Measurements from ENCODE around the gene PTPRA.

The PTPRA gene

GRCh38 chr20:2874456-2874855 is 1.2 kb downstream of the PTPRA start:
- no peak overlapping the region for H3K9ac ChIP-seq (ENCODE audit: low read length)
- H4K12ac ChIP-seq (ENCODE audit: low read depth, low read length): no peak overlapping the region
- H2AFZ ChIP-seq (ENCODE audit: insufficient read depth, low read length, poor library complexity): no peak overlapping the region
- DNase-seq: no peak
- H2AK5ac ChIP-seq (ENCODE audit: low read length): no peak overlapping the region
- H3K4me3 ChIP-seq (ENCODE audit: low read depth, low read length): no peak overlapping the region
- no peak overlapping the region for H2BK120ac ChIP-seq (ENCODE audit: insufficient read depth, low read length, poor library complexity)
- H3K4ac ChIP-seq (ENCODE audit: low read depth, low read length): peak overlapping the region; percentile 40
- H3K79me1 ChIP-seq (ENCODE audit: low read length): peaks cover 7% of the 10 kb centered on the region
- H3K14ac ChIP-seq (ENCODE audit: low read length): no peak overlapping the region
- peak overlapping the region; percentile 5 for H3K4me2 ChIP-seq (ENCODE audit: low read length)
- H3K23ac ChIP-seq (ENCODE audit: low read length): no peak overlapping the region
- H3K9me3 ChIP-seq (ENCODE audit: insufficient read depth, low read depth, low read length): peaks cover 3% of the 10 kb centered on the region
- H2BK5ac ChIP-seq (ENCODE audit: low read depth, low read length, poor library complexity): no peak overlapping the region
- peaks cover 12% of the 10 kb centered on the region for H3K27me3 ChIP-seq (ENCODE audit: insufficient read depth, low read length)
- no peak overlapping the region for H2BK12ac ChIP-seq (ENCODE audit: low read length)
- no peaks in the 10 kb centered on the region for H3K36me3 ChIP-seq (ENCODE audit: control insufficient read depth in 1 of 2, insufficient read depth in 2 of 2, low read length in 2 of 2)
- H3K79me2 ChIP-seq (ENCODE audit: control insufficient read depth, insufficient read depth, low read length, poor library complexity): peaks cover 3% of the 10 kb centered on the region
- no peak overlapping the region for H3K18ac ChIP-seq (ENCODE audit: low read length)
- H3K4me1 ChIP-seq (ENCODE audit: control insufficient read depth in 1 of 2, insufficient read depth in 2 of 2, low read length in 2 of 2): peaks cover 10 to 16% of the 10 kb centered on the region in 2 experiments
- H4K91ac ChIP-seq (ENCODE audit: low read depth, low read length): no peak overlapping the region
- no peak overlapping the region for H3K27ac ChIP-seq (ENCODE audit: low read depth, low read length)
- WGBS (ENCODE audit: extremely low coverage, insufficient coverage, insufficient read length): no CpG with 5 or more reads among the region's 7 CpGs
- H4K8ac ChIP-seq (ENCODE audit: low read depth, low read length): no peak overlapping the region

- no peak overlapping the region for H3K9ac ChIP-seq (ENCODE audit: low read length)
- H4K91ac ChIP-seq (ENCODE audit: low read depth, low read length): no peak overlapping the region
- H2BK12ac ChIP-seq (ENCODE audit: low read length): no peak overlapping the region
- no peak overlapping the region for H3K18ac ChIP-seq (ENCODE audit: low read length)
- H3K23ac ChIP-seq (ENCODE audit: low read length): no peak overlapping the region
- H3K4me2 ChIP-seq (ENCODE audit: low read length): no peak overlapping the region
- H3K9me3 ChIP-seq (ENCODE audit: insufficient read depth, low read depth, low read length): peaks cover 3% of the 10 kb centered on the region
- no peak overlapping the region for H3K27ac ChIP-seq (ENCODE audit: low read depth, low read length)
- no peak overlapping the region for H2BK120ac ChIP-seq (ENCODE audit: insufficient read depth, low read length, poor library complexity)
- H3K4ac ChIP-seq (ENCODE audit: low read depth, low read length): peak overlapping the region; percentile 29
- WGBS (ENCODE audit: extremely low coverage, insufficient coverage, insufficient read length): no CpG with 5 or more reads among the region's 5 CpGs
- no peak overlapping the region for H4K8ac ChIP-seq (ENCODE audit: low read depth, low read length)
- no peaks in the 10 kb centered on the region for H3K36me3 ChIP-seq (ENCODE audit: control insufficient read depth in 1 of 2, insufficient read depth in 2 of 2, low read length in 2 of 2)
- peaks cover 10 to 13% of the 10 kb centered on the region in 2 experiments for H3K4me1 ChIP-seq (ENCODE audit: control insufficient read depth in 1 of 2, insufficient read depth in 2 of 2, low read length in 2 of 2)
- no peak overlapping the region for H3K4me3 ChIP-seq (ENCODE audit: low read depth, low read length)
- no peak for DNase-seq
- H3K27me3 ChIP-seq (ENCODE audit: insufficient read depth, low read length): peaks cover 12% of the 10 kb centered on the region
- H4K12ac ChIP-seq (ENCODE audit: low read depth, low read length): no peak overlapping the region
- no peak overlapping the region for H2AK5ac ChIP-seq (ENCODE audit: low read length)
- H2AFZ ChIP-seq (ENCODE audit: insufficient read depth, low read length, poor library complexity): no peak overlapping the region
- H3K79me2 ChIP-seq (ENCODE audit: control insufficient read depth, insufficient read depth, low read length, poor library complexity): peaks cover 3% of the 10 kb centered on the region
- H3K79me1 ChIP-seq (ENCODE audit: low read length): peaks cover 7% of the 10 kb centered on the region
- no peak overlapping the region for H2BK5ac ChIP-seq (ENCODE audit: low read depth, low read length, poor library complexity)
- H3K14ac ChIP-seq (ENCODE audit: low read length): no peak overlapping the region
These were observed 2.5 kb downstream of the PTPRA start for GRCh38 chr20:2875690-2876203.

- no peak overlapping the region for H4K12ac ChIP-seq (ENCODE audit: low read depth, low read length)
- no peak overlapping the region for H2AFZ ChIP-seq (ENCODE audit: insufficient read depth, low read length, poor library complexity)
- H3K18ac ChIP-seq (ENCODE audit: low read length): no peak overlapping the region
- no peaks in the 10 kb centered on the region for H3K27me3 ChIP-seq (ENCODE audit: insufficient read depth, low read length)
- no peak overlapping the region for H2AK5ac ChIP-seq (ENCODE audit: low read length)
- H3K4me1 ChIP-seq (ENCODE audit: control insufficient read depth in 1 of 2, insufficient read depth in 2 of 2, low read length in 2 of 2): peaks cover 2 to 3% of the 10 kb centered on the region in 2 experiments
- no peak overlapping the region for H4K8ac ChIP-seq (ENCODE audit: low read depth, low read length)
- peaks cover 5% of the 10 kb centered on the region for H3K79me1 ChIP-seq (ENCODE audit: low read length)
- no peak overlapping the region for H3K14ac ChIP-seq (ENCODE audit: low read length)
- H3K23ac ChIP-seq (ENCODE audit: low read length): no peak overlapping the region
- H2BK12ac ChIP-seq (ENCODE audit: low read length): no peak overlapping the region
- no peak overlapping the region for H2BK5ac ChIP-seq (ENCODE audit: low read depth, low read length, poor library complexity)
- no peaks in the 10 kb centered on the region for H3K9me3 ChIP-seq (ENCODE audit: insufficient read depth, low read depth, low read length)
- no peak for DNase-seq
- H3K4ac ChIP-seq (ENCODE audit: low read depth, low read length): no peak overlapping the region
- H3K4me3 ChIP-seq (ENCODE audit: low read depth, low read length): no peak overlapping the region
- peaks cover 3% of the 10 kb centered on the region for H3K79me2 ChIP-seq (ENCODE audit: control insufficient read depth, insufficient read depth, low read length, poor library complexity)
- no peak overlapping the region for H3K4me2 ChIP-seq (ENCODE audit: low read length)
- H3K27ac ChIP-seq (ENCODE audit: low read depth, low read length): no peak overlapping the region
- H4K91ac ChIP-seq (ENCODE audit: low read depth, low read length): no peak overlapping the region
- no CpG with 5 or more reads among the region's 1 CpG for WGBS (ENCODE audit: extremely low coverage, insufficient coverage, insufficient read length)
- H3K9ac ChIP-seq (ENCODE audit: low read length): no peak overlapping the region
- H3K36me3 ChIP-seq (ENCODE audit: control insufficient read depth in 1 of 2, insufficient read depth in 2 of 2, low read length in 2 of 2): peaks cover 1 to 2% of the 10 kb centered on the region in 2 experiments
- H2BK120ac ChIP-seq (ENCODE audit: insufficient read depth, low read length, poor library complexity): no peak overlapping the region
These were observed 5.2 kb downstream of the PTPRA start for GRCh38 chr20:2878515-2878914.

- Histone ChIP-seq H3K4me1 (ENCODE audit: control insufficient read depth in 1 of 2, insufficient read depth in 2 of 2, low read length in 2 of 2) (peaks cover 2 to 3% of the 10 kb centered on the region in 2 experiments), H3K4me3 (ENCODE audit: low read depth, low read length) (no peak overlapping the region), H3K4me2 (ENCODE audit: low read length) (no peak overlapping the region), H3K18ac (ENCODE audit: low read length) (no peak overlapping the region), H3K27me3 (ENCODE audit: insufficient read depth, low read length) (no peaks in the 10 kb centered on the region), H3K79me1 (ENCODE audit: low read length) (no peaks in the 10 kb centered on the region), H3K36me3 (ENCODE audit: control insufficient read depth in 1 of 2, insufficient read depth in 2 of 2, low read length in 2 of 2) (peaks cover 1 to 2% of the 10 kb centered on the region in 2 experiments), H4K91ac (ENCODE audit: low read depth, low read length) (no peak overlapping the region), H3K4ac (ENCODE audit: low read depth, low read length) (no peak overlapping the region), H3K14ac (ENCODE audit: low read length) (no peak overlapping the region), H2AFZ (ENCODE audit: insufficient read depth, low read length, poor library complexity) (no peak overlapping the region), H3K27ac (ENCODE audit: low read depth, low read length) (no peak overlapping the region), H3K9me3 (ENCODE audit: insufficient read depth, low read depth, low read length) (no peaks in the 10 kb centered on the region), H4K8ac (ENCODE audit: low read depth, low read length) (no peak overlapping the region), H3K9ac (ENCODE audit: low read length) (no peak overlapping the region), H2BK5ac (ENCODE audit: low read depth, low read length, poor library complexity) (no peak overlapping the region), H3K79me2 (ENCODE audit: control insufficient read depth, insufficient read depth, low read length, poor library complexity) (no peaks in the 10 kb centered on the region), H2BK12ac (ENCODE audit: low read length) (no peak overlapping the region), H4K12ac (ENCODE audit: low read depth, low read length) (no peak overlapping the region), H3K23ac (ENCODE audit: low read length) (no peak overlapping the region), H2AK5ac (ENCODE audit: low read length) (no peak overlapping the region), H2BK120ac (ENCODE audit: insufficient read depth, low read length, poor library complexity) (no peak overlapping the region)
- WGBS (ENCODE audit: extremely low coverage, insufficient coverage, insufficient read length): no CpG with 5 or more reads among the region's 3 CpGs
- DNase-seq: no peak
These were observed 5.9 kb downstream of the PTPRA start for GRCh38 chr20:2879146-2879545.
